ENCODE data around the gene GREB1. TPM values are rescaled to one million over a fixed set of nuclear protein-coding genes. Genes with fewer than 3 reads are reported as not detected.

The GREB1 gene
- total and polyA plus RNA-seq, 2 of the 13 experiments (the other 11 are each of a cell fraction or from before 2014, with no cell fraction given) = 31.3 to 61.2 TPM

- TF ChIP-seq ZNF460 (CRISPR knock-in tag; IDR thresholded peaks at IDR 0.05; ENCODE audit: borderline replicate concordance) (no peak), ERF (CRISPR knock-in tag; IDR thresholded peaks at IDR 0.05) (0 out of 2 replicates have a peak, but pooled peaks have one; percentile 15), ZNF792 (CRISPR knock-in tag; IDR thresholded peaks at IDR 0.05) (no peak), ZNF644 (CRISPR knock-in tag; IDR thresholded peaks at IDR 0.05; ENCODE audit: low read depth) (peak; percentile 74; the same call in 1 of the 2 replicates), MXD3 (CRISPR knock-in tag; IDR thresholded peaks at IDR 0.05) (no peak), DMTF1 (CRISPR knock-in tag; IDR thresholded peaks at IDR 0.05) (no peak), WIZ (CRISPR knock-in tag; IDR thresholded peaks at IDR 0.05) (no peak), CHD2 (IDR thresholded peaks at IDR 0.05; ENCODE audit: low read depth, low read length) (no peak), ZNF329 (CRISPR knock-in tag; IDR thresholded peaks at IDR 0.05; ENCODE audit: low read depth) (no peak), IRF9 (CRISPR knock-in tag; IDR thresholded peaks at IDR 0.05; ENCODE audit: borderline replicate concordance) (no peak), HNF1A (IDR thresholded peaks at IDR 0.05; ENCODE audit: low read depth) (no peak), HNF1A (CRISPR knock-in tag; IDR thresholded peaks at IDR 0.05; ENCODE audit: borderline replicate concordance) (peak; percentile 42; the same call in 1 of the 2 replicates), ARID5B (CRISPR knock-in tag; IDR thresholded peaks at IDR 0.05) (peak; percentile 15; the same call in 1 of the 2 replicates), NCOA2 (CRISPR knock-in tag; IDR thresholded peaks at IDR 0.05) (no peak), RORA (CRISPR knock-in tag; IDR thresholded peaks at IDR 0.05) (no peak), PAX8 (CRISPR knock-in tag; IDR thresholded peaks at IDR 0.05; ENCODE audit: borderline replicate concordance) (no peak)
Measured at GRCh38 chr2:11514081-11514730, 19.6 kb upstream of the GREB1 start (continued).

All from HepG2 (cell line).